HepG2 (cell line): ENCODE data around the gene BCLAF1. TPM values are rescaled to one million over a fixed set of nuclear protein-coding genes. Genes with fewer than 3 reads are reported as not detected.

ENCODE experiments used
- FIP1L1 ChIP-seq: fragments of 200-400 bp; formaldehyde crosslinking; IDR thresholded peaks from 2 replicates; pipeline ENCODE4 v1.6.1; 2018; ENCODE audit warnings: low read depth, mild to moderate bottlenecking, low read length, moderate library complexity, borderline replicate concordance; ENCODE audit not compliant: insufficient read depth
- GPN1 ChIP-seq: sonication (generic); formaldehyde crosslinking; IDR thresholded peaks from 2 replicates; pipeline ENCODE4 v1.5.1; 2020; ENCODE audit warnings: missing genetic modification reagents, borderline replicate concordance
- HDAC6 ChIP-seq: fragments of 200-600 bp; sonication (generic); IDR thresholded peaks from 2 replicates; pipeline ENCODE4 v1.7.0; 2017; ENCODE audit warnings: mild to moderate bottlenecking, antibody characterized with exemption, low read length, low read depth
- HNRNPL ChIP-seq: fragments of 200-400 bp; formaldehyde crosslinking; IDR thresholded peaks from 2 replicates; pipeline ENCODE4 v1.6.1; 2017; ENCODE audit warnings: mild to moderate bottlenecking, low read depth, low read length
- KDM5B ChIP-seq: sonication (generic); formaldehyde crosslinking; IDR thresholded peaks from 2 replicates; pipeline ENCODE4 v1.4.0; 2020; ENCODE audit warnings: missing genetic modification reagents, mild to moderate bottlenecking, borderline replicate concordance
- NAIF1 ChIP-seq: sonication (generic); formaldehyde crosslinking; IDR thresholded peaks from 2 replicates; pipeline ENCODE4 v1.5.0; 2020; ENCODE audit warnings: mild to moderate bottlenecking, missing genetic modification reagents, borderline replicate concordance
- SATB2 ChIP-seq: sonication (generic); formaldehyde crosslinking; IDR thresholded peaks from 2 replicates; pipeline ENCODE4 v1.5.0; 2020; ENCODE audit warnings: missing genetic modification reagents
- TCF12 ChIP-seq, 2 experiments: fragments of 450-650 bp in 1 of 2; sonication (generic) in 1 of 2; formaldehyde crosslinking in 1 of 2; IDR thresholded peaks; 2 replicates each; pipeline versions ENCODE4 v1.6.1 to v1.8.0; 2017 to 2022; ENCODE audit warnings: antibody characterized with exemption in 1 of 2, mild to moderate bottlenecking in 1 of 2, missing genetic modification reagents in 1 of 2, moderate library complexity in 1 of 2
- TMF1 ChIP-seq: sonication (generic); formaldehyde crosslinking; IDR thresholded peaks from 2 replicates; pipeline ENCODE4 v1.8.1; 2022; ENCODE audit warnings: low read depth, missing genetic modification reagents
- ZBTB14 ChIP-seq: sonication (generic); formaldehyde crosslinking; IDR thresholded peaks from 2 replicates; pipeline ENCODE4 v1.4.0; 2020; ENCODE audit warnings: missing genetic modification reagents
- ZBTB43 ChIP-seq: sonication (generic); formaldehyde crosslinking; conservative IDR thresholded peaks from 2 replicates; pipeline ENCODE4 v1.4.0; 2020; ENCODE audit warnings: missing genetic modification reagents
- ZBTB46 ChIP-seq: sonication (generic); formaldehyde crosslinking; IDR thresholded peaks from 2 replicates; pipeline ENCODE4 v1.4.0; 2020; ENCODE audit warnings: mild to moderate bottlenecking, missing genetic modification reagents, borderline replicate concordance
- ZNF251 ChIP-seq: sonication (generic); formaldehyde crosslinking; IDR thresholded peaks from 2 replicates; pipeline ENCODE4 v1.9.0; 2021; ENCODE audit warnings: mild to moderate bottlenecking, missing genetic modification reagents
- ZNF275 ChIP-seq: sonication (generic); formaldehyde crosslinking; IDR thresholded peaks from 2 replicates; pipeline ENCODE4 v1.8.0; 2022; ENCODE audit warnings: missing genetic modification reagents, mild to moderate bottlenecking, inconsistent platforms, borderline replicate concordance
- ZNF382 ChIP-seq: sonication (generic); formaldehyde crosslinking; IDR thresholded peaks from 2 replicates; pipeline ENCODE4 v1.5.0; 2020; ENCODE audit warnings: missing genetic modification reagents, mild to moderate bottlenecking, borderline replicate concordance
- ZNF451 ChIP-seq: sonication (generic); formaldehyde crosslinking; IDR thresholded peaks from 2 replicates; pipeline ENCODE4 v1.5.0; 2020; ENCODE audit warnings: mild to moderate bottlenecking, missing genetic modification reagents
- ZNF616 ChIP-seq: sonication (generic); formaldehyde crosslinking; IDR thresholded peaks from 2 replicates; pipeline ENCODE4 v1.5.0; 2020; ENCODE audit warnings: low read depth, mild to moderate bottlenecking, missing genetic modification reagents
- ZNF775 ChIP-seq: sonication (generic); formaldehyde crosslinking; IDR thresholded peaks from 2 replicates; pipeline ENCODE4 v1.4.0; 2020; ENCODE audit warnings: missing genetic modification reagents, mild to moderate bottlenecking, moderate library complexity, borderline replicate concordance
- ZNF800 ChIP-seq: sonication (generic); formaldehyde crosslinking; IDR thresholded peaks from 2 replicates; pipeline ENCODE4 v1.4.0; 2020; ENCODE audit warnings: missing genetic modification reagents
- ZUFSP ChIP-seq: sonication (generic); formaldehyde crosslinking; IDR thresholded peaks from 2 replicates; pipeline ENCODE4 v1.9.0; 2021; ENCODE audit warnings: missing genetic modification reagents, mild to moderate bottlenecking, borderline replicate concordance
- polyA plus RNA-seq, 8 experiments: library from polyadenylated mRNA; depleted of rRNA in 3 of 8; stranded (reverse) in 7 of 8; unstranded in 1 of 8; fragments of >200 nt; fragmentation: Illumina TruSeq in 4 of 8; extraction: Trizol in 4 of 8; gene quantifications; 2 replicates each; pipeline versions ENCODE4 v1.2.1 to v1.2.3, GENCODE V29; 2011 to 2016; ENCODE audit warnings: low read depth in 4 of 8, missing spikeins in 1 of 8, mixed read lengths in 1 of 8; ENCODE audit not compliant: insufficient read depth in 1 of 8
- total RNA-seq, 5 experiments: library from RNA; depleted of rRNA; stranded (reverse); fragments of >200 nt; fragmentation: Illumina TruSeq; extraction: Trizol; gene quantifications; 2 replicates each; pipeline ENCODE4 v1.2.3, GENCODE V29; 2016; ENCODE audit warnings: low read depth in 1 of 5

The BCLAF1 gene
- total and polyA plus RNA-seq, 2 of the 13 experiments (the other 11 are each of a cell fraction or from before 2014, with no cell fraction given) = 55.3 to 292 TPM

GRCh38 chr6:136289327-136289578 lies 393 bp downstream of the BCLAF1 start (continued):
- 0 out of 2 replicates have a peak, but pooled peaks have one; percentile 37 for TF ChIP-seq ZNF616 (CRISPR knock-in tag)
- TF ChIP-seq ZBTB14 = peak; percentile 98
- no peak; the same call in none of the 2 replicates for TF ChIP-seq ZNF275 (CRISPR knock-in tag)
- TF ChIP-seq ZNF775 (CRISPR knock-in tag) = no peak
- no peak for TF ChIP-seq ZNF382 (CRISPR knock-in tag)
- TF ChIP-seq NAIF1 (CRISPR knock-in tag) = no peak; the same call in 1 of the 2 replicates
- TF ChIP-seq ZUFSP (CRISPR knock-in tag) = no peak
- no peak for TF ChIP-seq GPN1 (CRISPR knock-in tag)
- no peak for TF ChIP-seq TCF12 (IDR thresholded peaks at IDR 0.05)
- TF ChIP-seq TCF12 (CRISPR knock-in tag; IDR thresholded peaks at IDR 0.05) = no peak
- TF ChIP-seq ZBTB43 (CRISPR knock-in tag) = 0 out of 2 replicates have a peak, but pooled peaks have one; percentile 49
- peak; percentile 67 for TF ChIP-seq ZNF800
- 0 out of 2 replicates have a peak, but pooled peaks have one; percentile 52 for TF ChIP-seq ZNF451 (CRISPR knock-in tag)
- no peak for TF ChIP-seq HDAC6
- TF ChIP-seq ZBTB46 (CRISPR knock-in tag) = no peak
- no peak for TF ChIP-seq SATB2 (CRISPR knock-in tag)
- TF ChIP-seq TMF1 = no peak
- TF ChIP-seq FIP1L1 = 0 out of 2 replicates have a peak, but pooled peaks have one; percentile 12
- TF ChIP-seq HNRNPL = peak; percentile 68
- TF ChIP-seq KDM5B = no peak
- no peak for TF ChIP-seq ZNF251 (CRISPR knock-in tag)
